HEK293 (cell line): Measurements from ENCODE around the gene PLEKHF1.

Source experiments
- CTCF ChIA-PET: fragments of 350-600 bp; formaldehyde crosslinking; extraction: SDS; loops from one replicate; lab custom pipeline; 2021; ENCODE audit warnings: antibody characterized with exemption; lab: Yijun Ruan, JAX
- POLR2A ChIA-PET: fragments of 300-600 bp; formaldehyde crosslinking; extraction: SDS; loops from one replicate; lab custom pipeline; 2020; ENCODE audit warnings: antibody characterized with exemption, inconsistent platforms; lab: Yijun Ruan, JAX
- H3K27ac ChIP-seq: fragments of 200-500 bp; sonication (Bioruptor generic); 2 replicates; pipeline ENCODE4 v1.5.1; 2014; ENCODE audit warnings: low read depth, low read length, control low read depth, inconsistent platforms; ENCODE audit errors: extremely low read depth
- H3K36me3 ChIP-seq, 2 experiments: fragments of 200-500 bp in 1 of 2; sonication (Bioruptor generic) in 1 of 2; 1 replicate in 1 of 2; 2 replicates in 1 of 2; pipeline ENCODE4 v1.5.1; 2014 to 2017; ENCODE audit warnings: inconsistent platforms in 2 of 2, low read length in 2 of 2; ENCODE audit not compliant: control insufficient read depth in 2 of 2, insufficient read depth in 1 of 2
- H3K4me1 ChIP-seq: fragments of 200-500 bp; sonication (Bioruptor generic); 2 replicates; pipeline ENCODE4 v1.5.1; 2014; ENCODE audit warnings: mild to moderate bottlenecking, low read length, inconsistent platforms; ENCODE audit not compliant: control insufficient read depth, insufficient read depth
- H3K4me3 ChIP-seq: 2 replicates; pipeline ENCODE4 v1.5.1; 2011; ENCODE audit warnings: low read depth, mild to moderate bottlenecking, control low read depth, low read length, moderate library complexity
- H3K9me3 ChIP-seq: fragments of 200-500 bp; sonication (Bioruptor generic); 2 replicates; pipeline ENCODE4 v1.5.1; 2014; ENCODE audit warnings: low read depth, low read length, inconsistent platforms; ENCODE audit not compliant: control insufficient read depth, insufficient read depth
- HOXC10 ChIP-seq: sonication (generic); formaldehyde crosslinking; IDR thresholded peaks from 2 replicates; pipeline ENCODE4 v1.8.1; 2023; ENCODE audit warnings: mild to moderate bottlenecking, missing genetic modification reagents
- HOXD13 ChIP-seq: sonication (generic); formaldehyde crosslinking; IDR thresholded peaks from 2 replicates; pipeline ENCODE4 v1.8.0; 2022; ENCODE audit warnings: missing genetic modification reagents, borderline replicate concordance
- INSM2 ChIP-seq: fragments of 450-650 bp; formaldehyde crosslinking; IDR thresholded peaks from 2 replicates; pipeline ENCODE4 v1.5.1; 2016; ENCODE audit warnings: missing biosample characterization, missing genetic modification characterization
- ZBTB11 ChIP-seq: fragments of 450-650 bp; formaldehyde crosslinking; conservative IDR thresholded peaks from 2 replicates; pipeline ENCODE4 v1.5.1; 2016; ENCODE audit warnings: low read depth, missing biosample characterization, missing genetic modification characterization
- ZBTB21 ChIP-seq: fragments of 450-650 bp; formaldehyde crosslinking; IDR thresholded peaks from 2 replicates; pipeline ENCODE4 v1.5.1; 2017; ENCODE audit warnings: missing biosample characterization, missing genetic modification characterization
- ZNF132 ChIP-seq: fragments of 450-650 bp; formaldehyde crosslinking; IDR thresholded peaks from 2 replicates; pipeline ENCODE4 v1.5.1; 2017; ENCODE audit warnings: missing biosample characterization, missing genetic modification characterization, borderline replicate concordance
- ZNF133 ChIP-seq: fragments of 450-650 bp; formaldehyde crosslinking; IDR thresholded peaks from 2 replicates; pipeline ENCODE4 v1.5.1; 2016; ENCODE audit warnings: missing biosample characterization, missing genetic modification characterization
- ZNF157 ChIP-seq: fragments of 450-650 bp; formaldehyde crosslinking; IDR thresholded peaks from 2 replicates; pipeline ENCODE4 v1.5.1; 2016; ENCODE audit warnings: missing biosample characterization, missing genetic modification characterization
- ZNF391 ChIP-seq: fragments of 450-650 bp; formaldehyde crosslinking; IDR thresholded peaks from 2 replicates; pipeline ENCODE4 v1.5.1; 2016; ENCODE audit warnings: low read depth, missing biosample characterization, missing genetic modification characterization, borderline replicate concordance
- ZNF48 ChIP-seq: fragments of 450-650 bp; formaldehyde crosslinking; IDR thresholded peaks from 2 replicates; pipeline ENCODE4 v1.5.1; 2016; ENCODE audit warnings: missing biosample characterization, missing genetic modification characterization
- ZNF626 ChIP-seq: fragments of 450-650 bp; sonication (Bioruptor Pico); formaldehyde crosslinking; IDR thresholded peaks from 2 replicates; pipeline ENCODE4 v1.5.1; 2018; ENCODE audit warnings: missing biosample characterization, missing genetic modification characterization, inconsistent platforms
- ZNF629 ChIP-seq: fragments of 450-650 bp; formaldehyde crosslinking; IDR thresholded peaks from 2 replicates; pipeline ENCODE4 v1.5.1; 2017; ENCODE audit warnings: missing biosample characterization, missing genetic modification characterization
- ZNF658 ChIP-seq: fragments of 450-650 bp; formaldehyde crosslinking; IDR thresholded peaks from 2 replicates; pipeline ENCODE4; 2016; ENCODE audit warnings: missing biosample characterization, missing genetic modification characterization
- ZNF704 ChIP-seq: fragments of 450-650 bp; formaldehyde crosslinking; IDR thresholded peaks from 2 replicates; pipeline ENCODE4 v1.5.1; 2016; ENCODE audit warnings: missing biosample characterization, missing genetic modification characterization
- ZNF792 ChIP-seq: fragments of 450-650 bp; formaldehyde crosslinking; IDR thresholded peaks from 2 replicates; pipeline ENCODE4 v1.5.1; 2016; ENCODE audit warnings: missing biosample characterization, missing genetic modification characterization
- TF ChIP-seq, protein P1 (sequence below): fragments of 450-650 bp; formaldehyde crosslinking; IDR thresholded peaks from 2 replicates; pipeline ENCODE4 v1.5.1; 2016; ENCODE audit warnings: missing biosample characterization, missing genetic modification characterization
- TF ChIP-seq, protein P2 (sequence below): fragments of 450-650 bp; formaldehyde crosslinking; IDR thresholded peaks from 2 replicates; pipeline ENCODE4 v1.5.1; 2017; ENCODE audit warnings: missing biosample characterization, missing genetic modification characterization

PLEKHF1 gene

GRCh38 chr19:29696565-29696846 is 31.2 kb downstream of the PLEKHF1 start:
- Histone ChIP-seq H3K9me3 (no peaks in the 10 kb centered on the region), H3K4me1 (no peaks in the 10 kb centered on the region), H3K27ac (peak overlapping the region; percentile 40; the same call in 1 of the 2 replicates), H3K36me3 (no peaks in the 10 kb centered on the region; a peak in 1 of 3 replicates), H3K4me3 (no peak overlapping the region)
- CTCF ChIA-PET, result no interaction called here
- TF ChIP-seq ZNF48 (tag by site-specific recombination) (no peak), ZNF157 (tag by site-specific recombination) (no peak), ZNF629 (no peak), ZNF704 (tag by site-specific recombination) (no peak), ZNF133 (tag by site-specific recombination) (no peak), ZNF132 (no peak), INSM2 (tag by site-specific recombination) (no peak), HOXC10 (CRISPR knock-in tag) (no peak), ZBTB11 (tag by site-specific recombination) (no peak), HOXD13 (CRISPR knock-in tag) (no peak), ZBTB21 (no peak), ZNF792 (tag by site-specific recombination) (no peak), ZNF626 (tag by site-specific recombination) (no peak), ZNF391 (tag by site-specific recombination) (no peak), ZNF658 (tag by site-specific recombination) (no peak)
- TF ChIP-seq, protein P1, sequence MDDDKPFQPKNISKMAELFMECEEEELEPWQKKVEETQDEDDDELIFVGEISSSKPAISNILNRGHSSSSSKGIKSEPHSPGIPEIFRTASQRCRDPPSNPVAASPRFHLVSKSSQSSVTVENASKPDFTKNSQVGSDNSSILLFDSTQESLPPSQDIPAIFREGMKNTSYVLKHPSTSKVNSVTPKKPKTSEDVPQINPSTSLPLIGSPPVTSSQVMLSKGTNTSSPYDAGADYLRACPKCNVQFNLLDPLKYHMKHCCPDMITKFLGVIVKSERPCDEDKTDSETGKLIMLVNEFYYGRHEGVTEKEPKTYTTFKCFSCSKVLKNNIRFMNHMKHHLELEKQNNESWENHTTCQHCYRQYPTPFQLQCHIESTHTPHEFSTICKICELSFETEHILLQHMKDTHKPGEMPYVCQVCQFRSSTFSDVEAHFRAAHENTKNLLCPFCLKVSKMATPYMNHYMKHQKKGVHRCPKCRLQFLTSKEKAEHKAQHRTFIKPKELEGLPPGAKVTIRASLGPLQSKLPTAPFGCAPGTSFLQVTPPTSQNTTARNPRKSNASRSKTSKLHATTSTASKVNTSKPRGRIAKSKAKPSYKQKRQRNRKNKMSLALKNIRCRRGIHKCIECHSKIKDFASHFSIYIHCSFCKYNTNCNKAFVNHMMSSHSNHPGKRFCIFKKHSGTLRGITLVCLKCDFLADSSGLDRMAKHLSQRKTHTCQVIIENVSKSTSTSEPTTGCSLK (tag by site-specific recombination), result no peak
- TF ChIP-seq, protein P2, sequence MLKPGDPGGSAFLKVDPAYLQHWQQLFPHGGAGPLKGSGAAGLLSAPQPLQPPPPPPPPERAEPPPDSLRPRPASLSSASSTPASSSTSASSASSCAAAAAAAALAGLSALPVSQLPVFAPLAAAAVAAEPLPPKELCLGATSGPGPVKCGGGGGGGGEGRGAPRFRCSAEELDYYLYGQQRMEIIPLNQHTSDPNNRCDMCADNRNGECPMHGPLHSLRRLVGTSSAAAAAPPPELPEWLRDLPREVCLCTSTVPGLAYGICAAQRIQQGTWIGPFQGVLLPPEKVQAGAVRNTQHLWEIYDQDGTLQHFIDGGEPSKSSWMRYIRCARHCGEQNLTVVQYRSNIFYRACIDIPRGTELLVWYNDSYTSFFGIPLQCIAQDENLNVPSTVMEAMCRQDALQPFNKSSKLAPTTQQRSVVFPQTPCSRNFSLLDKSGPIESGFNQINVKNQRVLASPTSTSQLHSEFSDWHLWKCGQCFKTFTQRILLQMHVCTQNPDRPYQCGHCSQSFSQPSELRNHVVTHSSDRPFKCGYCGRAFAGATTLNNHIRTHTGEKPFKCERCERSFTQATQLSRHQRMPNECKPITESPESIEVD (tag by site-specific recombination), result no peak
- POLR2A ChIA-PET, result no interaction called here
